HepG2 (cell line): ENCODE results near the gene APOD. TPM values are rescaled to one million over a fixed set of nuclear protein-coding genes. Genes with fewer than 3 reads are reported as not detected.

Experiments used
- ATAC-seq: fragments of 200-7000 bp; cut with Tn5 transposase; 3 replicates; pipeline ENCODE4 v1.9.1; 2020; ENCODE audit warnings: mild to moderate bottlenecking, moderate library complexity
- BruUV-seq: library from RNA; stranded (reverse); fragments of 400-500 nt; replicated peaks from 2 replicates; lab custom pipeline; 2021; lab: Mats Ljungman, UMichigan
- CTCF ChIA-PET: fragments of 300-600 bp; formaldehyde crosslinking; extraction: SDS; loops from one replicate; lab custom pipeline; 2021; ENCODE audit warnings: low total read pairs, inconsistent platforms, low intra/inter-chr PET ratio; lab: Yijun Ruan, JAX
- POLR2A ChIA-PET: fragments of 350-600 bp; sonication (Branson Sonifier 250); formaldehyde crosslinking; loops from one replicate; lab custom pipeline; 2020; ENCODE audit warnings: antibody characterized with exemption, inconsistent platforms; lab: Yijun Ruan, JAX
- DNase-seq: peaks from one replicate; pipeline ENCODE4 v3.0.0-alpha.2; 2015; ENCODE audit warnings: low spot score
- FAIRE-seq: peaks from 3 replicates; lab custom pipeline; 2011; peaks lifted over from hg19 to GRCh38; lab: Jason Lieb, UNC
- H2AFZ ChIP-seq: one replicate; pipeline ENCODE4 v1.6.1; 2011; ENCODE audit warnings: low read length, inconsistent platforms
- H3K27ac ChIP-seq: fragments of 300-600 bp; 3 replicates; pipeline ENCODE4 v1.8.0; 2011; ENCODE audit warnings: mixed run types, mild to moderate bottlenecking, mixed read lengths, low read length, inconsistent platforms; ENCODE audit not compliant: insufficient read depth; ENCODE audit errors: extremely low read length
- H3K27me3 ChIP-seq, 2 experiments: fragments of 200-600 bp in 1 of 2; 2 replicates in 1 of 2; 3 replicates in 1 of 2; pipeline versions ENCODE4 v1.6.0 to v1.8.0; 2011; ENCODE audit warnings: low read length in 2 of 2, mild to moderate bottlenecking in 2 of 2, moderate library complexity in 2 of 2, inconsistent platforms in 1 of 2; ENCODE audit not compliant: insufficient read depth in 2 of 2, control insufficient read depth in 1 of 2
- H3K36me3 ChIP-seq, 2 experiments: fragments of 200-600 bp in 1 of 2; replicated peaks in 1 of 2; 2 replicates in 1 of 2; 3 replicates in 1 of 2; pipeline versions ENCODE4 v1.5.1 to v1.8.0; 2011; ENCODE audit warnings: low read length in 2 of 2, inconsistent platforms in 1 of 2; ENCODE audit not compliant: insufficient read depth in 2 of 2, control insufficient read depth in 1 of 2
- H3K4me1 ChIP-seq: 2 replicates; pipeline ENCODE4 v1.5.1; 2012; ENCODE audit warnings: low read length, inconsistent platforms; ENCODE audit not compliant: insufficient read depth
- H3K4me2 ChIP-seq: 2 replicates; pipeline ENCODE4 v1.6.0; 2011; ENCODE audit warnings: low read depth, low read length, inconsistent platforms
- H3K4me3 ChIP-seq, 3 experiments: fragments of 200-600 bp in 1 of 3; sonication (generic), shearing (Covaris generic) in 1 of 3; replicated peaks in 1 of 3; 2 replicates each; pipeline ENCODE4 v1.5.1; 2011 to 2016; ENCODE audit warnings: low read length in 3 of 3, inconsistent platforms in 2 of 3, low read depth in 2 of 3, mild to moderate bottlenecking in 2 of 3, control low read depth in 1 of 3, mixed read lengths in 1 of 3; ENCODE audit not compliant: insufficient read depth in 1 of 3
- H3K79me2 ChIP-seq: one replicate; pipeline ENCODE4 v1.6.1; 2011; ENCODE audit warnings: low read length, inconsistent platforms; ENCODE audit not compliant: insufficient read depth
- H3K9ac ChIP-seq: 2 replicates; pipeline ENCODE4 v1.6.0; 2011; ENCODE audit warnings: mild to moderate bottlenecking, low read depth, low read length, inconsistent platforms; ENCODE audit not compliant: insufficient read depth
- H3K9me3 ChIP-seq: 2 replicates; pipeline ENCODE4 v1.5.1; 2012; ENCODE audit warnings: mild to moderate bottlenecking, low read length
- H4K20me1 ChIP-seq: 2 replicates; pipeline ENCODE4 v1.6.0; 2011; ENCODE audit warnings: inconsistent platforms, mild to moderate bottlenecking, low read length, moderate library complexity; ENCODE audit not compliant: insufficient read depth
- KLF12 ChIP-seq: sonication (generic); formaldehyde crosslinking; IDR thresholded peaks from 2 replicates; pipeline ENCODE4 v1.4.0; 2020; ENCODE audit warnings: missing genetic modification reagents, borderline replicate concordance
- KLF16 ChIP-seq, 2 experiments: sonication (generic) in 1 of 2; formaldehyde crosslinking in 1 of 2; IDR thresholded peaks; 2 replicates each; pipeline versions ENCODE4 v1.6.1 to v1.8.0; 2016 to 2023; ENCODE audit warnings: missing genetic modification reagents in 2 of 2, missing compliant biosample characterization in 1 of 2
- NKX3-1 ChIP-seq: sonication (generic); formaldehyde crosslinking; IDR thresholded peaks from 2 replicates; pipeline ENCODE4 v1.5.0; 2020; ENCODE audit warnings: missing genetic modification reagents
- WGBS: methylation state at CpG from one replicate; pipeline ENCODE4 v1.1.6; 2017; ENCODE audit warnings: low lambda C conversion rate; 5-methylcytosine and 5-hydroxymethylcytosine counted together
- in situ Hi-C: cut with HindIII; loops from 2 replicates; pipeline ENCODE4 v1.10.0; 2017; ENCODE audit warnings: low pct_unique_long_range_greater_than_20kb; ENCODE audit not compliant: extremely low pct_ligation_motif_present
- intact Hi-C: fragments of 100-400 bp; cut with micrococcal nuclease; formaldehyde crosslinking; loops from one replicate; pipeline ENCODE4 v1.10.0; 2022; ENCODE audit not compliant: unreplicated experiment
- polyA plus RNA-seq, 8 experiments: library from polyadenylated mRNA; depleted of rRNA in 3 of 8; stranded (reverse) in 7 of 8; unstranded in 1 of 8; fragments of >200 nt; fragmentation: Illumina TruSeq in 4 of 8; extraction: Trizol in 4 of 8; gene quantifications; 2 replicates each; pipeline versions ENCODE4 v1.2.1 to v1.2.3, GENCODE V29; 2011 to 2016; ENCODE audit warnings: low read depth in 4 of 8, missing spikeins in 1 of 8, mixed read lengths in 1 of 8; ENCODE audit not compliant: insufficient read depth in 1 of 8
- total RNA-seq, 5 experiments: library from RNA; depleted of rRNA; stranded (reverse); fragments of >200 nt; fragmentation: Illumina TruSeq; extraction: Trizol; gene quantifications; 2 replicates each; pipeline ENCODE4 v1.2.3, GENCODE V29; 2016; ENCODE audit warnings: low read depth in 1 of 5
- TF ChIP-seq, protein P1 (sequence below): sonication (generic); formaldehyde crosslinking; IDR thresholded peaks from 2 replicates; pipeline ENCODE4 v1.8.0; 2022; ENCODE audit warnings: mild to moderate bottlenecking, missing genetic modification reagents
- TF ChIP-seq, protein P2 (sequence below): IDR thresholded peaks from 2 replicates; pipeline ENCODE4 v1.6.1; 2016; ENCODE audit warnings: control low read depth
- TF ChIP-seq, protein P3 (sequence below): sonication (generic); formaldehyde crosslinking; IDR thresholded peaks from 2 replicates; pipeline ENCODE4 v1.8.1; 2023; ENCODE audit warnings: missing genetic modification reagents, mild to moderate bottlenecking, borderline replicate concordance

Gene APOD
- total and polyA plus RNA-seq, 2 of the 13 experiments (the other 11 are each of a cell fraction or from before 2014, with no cell fraction given), result not detected

DNA sequence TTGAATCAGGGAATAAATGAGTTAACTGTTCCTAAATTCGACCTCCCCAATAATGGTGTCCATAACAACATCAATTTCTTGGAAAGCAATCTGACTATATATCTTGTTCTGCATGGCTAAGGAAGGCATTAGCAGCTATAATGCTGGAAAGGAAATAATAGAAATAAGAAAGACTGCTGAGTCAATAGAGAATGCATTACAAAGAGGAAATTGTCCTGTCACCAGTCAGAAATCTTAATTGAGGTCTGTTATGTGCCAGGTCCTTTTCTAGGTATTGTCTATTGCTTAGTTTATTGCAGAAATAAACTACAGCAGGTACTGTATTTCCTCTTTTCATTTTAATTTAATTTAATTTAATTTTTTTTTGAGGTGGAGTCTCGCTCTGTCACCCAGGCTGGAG, 34.8 kb downstream of the APOD start:
- peak overlapping the region; percentile 62 for H3K27ac ChIP-seq
- WGBS, result 51% methylated on average over 2 of the region's 2 CpGs
- H3K27me3 ChIP-seq, result no peaks in the 10 kb centered on the region
- TF ChIP-seq, protein P1, sequence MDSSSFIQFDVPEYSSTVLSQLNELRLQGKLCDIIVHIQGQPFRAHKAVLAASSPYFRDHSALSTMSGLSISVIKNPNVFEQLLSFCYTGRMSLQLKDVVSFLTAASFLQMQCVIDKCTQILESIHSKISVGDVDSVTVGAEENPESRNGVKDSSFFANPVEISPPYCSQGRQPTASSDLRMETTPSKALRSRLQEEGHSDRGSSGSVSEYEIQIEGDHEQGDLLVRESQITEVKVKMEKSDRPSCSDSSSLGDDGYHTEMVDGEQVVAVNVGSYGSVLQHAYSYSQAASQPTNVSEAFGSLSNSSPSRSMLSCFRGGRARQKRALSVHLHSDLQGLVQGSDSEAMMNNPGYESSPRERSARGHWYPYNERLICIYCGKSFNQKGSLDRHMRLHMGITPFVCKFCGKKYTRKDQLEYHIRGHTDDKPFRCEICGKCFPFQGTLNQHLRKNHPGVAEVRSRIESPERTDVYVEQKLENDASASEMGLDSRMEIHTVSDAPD (CRISPR knock-in tag), result no peak
- TF ChIP-seq, protein P2, sequence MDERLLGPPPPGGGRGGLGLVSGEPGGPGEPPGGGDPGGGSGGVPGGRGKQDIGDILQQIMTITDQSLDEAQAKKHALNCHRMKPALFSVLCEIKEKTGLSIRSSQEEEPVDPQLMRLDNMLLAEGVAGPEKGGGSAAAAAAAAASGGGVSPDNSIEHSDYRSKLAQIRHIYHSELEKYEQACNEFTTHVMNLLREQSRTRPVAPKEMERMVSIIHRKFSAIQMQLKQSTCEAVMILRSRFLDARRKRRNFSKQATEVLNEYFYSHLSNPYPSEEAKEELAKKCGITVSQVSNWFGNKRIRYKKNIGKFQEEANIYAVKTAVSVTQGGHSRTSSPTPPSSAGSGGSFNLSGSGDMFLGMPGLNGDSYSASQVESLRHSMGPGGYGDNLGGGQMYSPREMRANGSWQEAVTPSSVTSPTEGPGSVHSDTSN (CRISPR knock-in tag), result no peak
- TF ChIP-seq, protein P3, sequence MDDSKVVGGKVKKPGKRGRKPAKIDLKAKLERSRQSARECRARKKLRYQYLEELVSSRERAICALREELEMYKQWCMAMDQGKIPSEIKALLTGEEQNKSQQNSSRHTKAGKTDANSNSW, result no peak
- TF ChIP-seq KLF12 (CRISPR knock-in tag) (no peak), NKX3-1 (CRISPR knock-in tag) (no peak), KLF16 (CRISPR knock-in tag; IDR thresholded peaks at IDR 0.05) (no peak)
- H2AFZ ChIP-seq, result no peak overlapping the region
- intact Hi-C loops (loop anchor here (10.0 kb wide), 1 partner anchor 1424 kb away; no protein-coding TSS in a partner anchor), in situ Hi-C loops (no loop called here)
- no peak for DNase-seq
- 0 out of 2 replicates have a peak overlapping the region, but pooled peaks have one; percentile 16 for H3K9ac ChIP-seq
- H3K4me3 ChIP-seq, result peak overlapping the region in 1 of 3 experiments; percentile 13; a peak in 1 of 6 replicates
- no peaks in the 10 kb centered on the region for H3K9me3 ChIP-seq
- CTCF ChIA-PET, result no interaction called here
- FAIRE-seq, result no peak
- no peaks in the 10 kb centered on the region for H3K36me3 ChIP-seq
- no TSS peak for BruUV-seq
- no peaks in the 10 kb centered on the region for H4K20me1 ChIP-seq
- ATAC-seq, result no peak
- peaks cover 94% of the 10 kb centered on the region for H3K4me1 ChIP-seq
- peak overlapping the region; percentile 77 for H3K4me2 ChIP-seq
- POLR2A ChIA-PET, result no interaction called here
- H3K79me2 ChIP-seq, result no peaks in the 10 kb centered on the region
